Measurements from ENCODE around the gene KAT2A. TPM values are rescaled to one million over a fixed set of nuclear protein-coding genes. Genes with fewer than 3 reads are reported as not detected.

KAT2A gene
- total RNA-seq, 1 experiment from 2014 or later = 44.8 TPM

DNA sequence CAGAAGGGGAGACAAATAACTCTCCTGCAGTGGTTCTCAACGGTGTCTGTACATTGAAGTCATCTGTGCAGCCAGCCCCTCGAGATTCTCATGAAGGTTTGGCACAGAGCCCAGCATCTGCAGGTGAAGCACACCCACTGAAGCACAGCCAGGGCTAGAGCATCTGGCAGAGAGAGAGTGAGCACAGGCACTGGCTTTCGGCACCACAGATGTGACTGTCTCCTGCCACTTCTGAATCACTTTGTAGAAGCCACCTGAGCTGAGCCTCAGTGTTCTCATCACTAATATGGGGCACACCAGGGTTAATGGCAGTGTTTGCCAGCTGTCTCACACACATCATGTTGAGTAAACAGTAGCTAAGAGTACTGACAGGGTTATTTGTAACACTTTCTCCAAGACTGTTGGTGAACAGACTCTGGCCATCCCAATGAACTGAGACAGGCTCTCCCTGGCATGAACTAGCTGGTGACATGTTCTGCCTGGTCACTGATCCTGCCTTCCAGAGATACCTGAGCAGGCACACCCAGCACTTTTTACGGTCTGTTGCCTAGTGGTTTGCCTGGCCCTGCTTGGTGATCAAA lies 12.4 kb upstream of the KAT2A start (continued):
- TF ChIP-seq E2F5 (CRISPR knock-in tag; IDR thresholded peaks at IDR 0.05) (no peak), ZNF121 (CRISPR knock-in tag; IDR thresholded peaks at IDR 0.05) (no peak)

DNA sequence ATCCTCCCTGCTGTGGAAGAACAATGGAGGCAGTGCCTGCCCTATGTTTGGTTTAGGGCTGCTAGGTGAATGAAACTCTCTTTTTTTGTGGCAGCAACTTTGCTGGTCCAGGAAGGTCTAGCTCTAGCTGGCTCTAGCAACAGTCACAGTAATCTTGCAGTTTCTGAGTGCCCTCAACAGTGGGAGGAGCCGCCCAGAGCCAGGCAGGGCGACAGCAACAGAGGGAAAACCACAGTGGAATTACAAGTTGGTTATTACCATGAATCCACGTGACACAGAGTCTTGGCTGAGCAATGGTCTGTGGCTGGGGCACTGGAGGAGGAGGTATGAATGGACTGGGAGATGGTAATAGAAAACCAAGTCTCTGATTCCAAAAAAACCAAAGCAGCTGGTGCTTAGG lies 11.8 kb upstream of the KAT2A start:
- POLR2A ChIA-PET = no interaction called here
- H3K36me3 Mint-ChIP-seq = peaks cover 17% of the 10 kb centered on the region
- no peaks in the 10 kb centered on the region for H3K27me3 Mint-ChIP-seq (ENCODE audit: low read depth)
- no peak for DNase-seq (ENCODE audit: low spot score)
- H3K4me1 Mint-ChIP-seq = peaks cover 39% of the 10 kb centered on the region
- no peak overlapping the region for H3K4me3 Mint-ChIP-seq
- no peaks in the 10 kb centered on the region for H3K9me3 Mint-ChIP-seq
- no peak for ATAC-seq
- CTCF ChIA-PET = interaction anchor here (1.1 to 2.3 kb wide), 2 partner anchors 10 to 32 kb away, joined by 3 to 6 read pairs; partner anchors contain the start of gene HSPB9
- H3K27ac Mint-ChIP-seq = peak overlapping the region; percentile 62
- TF ChIP-seq ETV6 (CRISPR knock-in tag; IDR thresholded peaks at IDR 0.05) (no peak), ZNF423 (CRISPR knock-in tag; IDR thresholded peaks at IDR 0.05) (no peak), NFATC4 (CRISPR knock-in tag; IDR thresholded peaks at IDR 0.05) (no peak), FOXJ3 (CRISPR knock-in tag; IDR thresholded peaks at IDR 0.05; ENCODE audit: borderline replicate concordance) (no peak), TCF7 (CRISPR knock-in tag; IDR thresholded peaks at IDR 0.05; ENCODE audit: low read depth) (no peak), ZNF671 (CRISPR knock-in tag; IDR thresholded peaks at IDR 0.05) (no peak), NFYB (CRISPR knock-in tag; conservative IDR thresholded peaks at IDR 0.05; ENCODE audit: low read depth) (no peak), KAT7 (CRISPR knock-in tag; IDR thresholded peaks at IDR 0.05; ENCODE audit: borderline replicate concordance) (no peak), CREB1 (CRISPR knock-in tag; IDR thresholded peaks at IDR 0.05) (no peak), ZBTB21 (CRISPR knock-in tag; IDR thresholded peaks at IDR 0.05; ENCODE audit: borderline replicate concordance) (no peak), GRHL2 (CRISPR knock-in tag; IDR thresholded peaks at IDR 0.05; ENCODE audit: insufficient replicate concordance, severe bottlenecking) (no peak), CREM (CRISPR knock-in tag; IDR thresholded peaks at IDR 0.05) (no peak), ERG (CRISPR knock-in tag; IDR thresholded peaks at IDR 0.05) (no peak)
- TF ChIP-seq, protein P1, sequence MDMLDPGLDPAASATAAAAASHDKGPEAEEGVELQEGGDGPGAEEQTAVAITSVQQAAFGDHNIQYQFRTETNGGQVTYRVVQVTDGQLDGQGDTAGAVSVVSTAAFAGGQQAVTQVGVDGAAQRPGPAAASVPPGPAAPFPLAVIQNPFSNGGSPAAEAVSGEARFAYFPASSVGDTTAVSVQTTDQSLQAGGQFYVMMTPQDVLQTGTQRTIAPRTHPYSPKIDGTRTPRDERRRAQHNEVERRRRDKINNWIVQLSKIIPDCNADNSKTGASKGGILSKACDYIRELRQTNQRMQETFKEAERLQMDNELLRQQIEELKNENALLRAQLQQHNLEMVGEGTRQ (CRISPR knock-in tag; IDR thresholded peaks at IDR 0.05) = no peak

GRCh38 chr17:42131981-42132432 lies 10.8 kb upstream of the KAT2A start:
- no peak for TF ChIP-seq SP1 (CRISPR knock-in tag; conservative IDR thresholded peaks at IDR 0.05)
- TF ChIP-seq, protein P2, sequence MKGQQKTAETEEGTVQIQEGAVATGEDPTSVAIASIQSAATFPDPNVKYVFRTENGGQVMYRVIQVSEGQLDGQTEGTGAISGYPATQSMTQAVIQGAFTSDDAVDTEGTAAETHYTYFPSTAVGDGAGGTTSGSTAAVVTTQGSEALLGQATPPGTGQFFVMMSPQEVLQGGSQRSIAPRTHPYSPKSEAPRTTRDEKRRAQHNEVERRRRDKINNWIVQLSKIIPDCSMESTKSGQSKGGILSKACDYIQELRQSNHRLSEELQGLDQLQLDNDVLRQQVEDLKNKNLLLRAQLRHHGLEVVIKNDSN (CRISPR knock-in tag; IDR thresholded peaks at IDR 0.05) = no peak
- TF ChIP-seq, protein P3, sequence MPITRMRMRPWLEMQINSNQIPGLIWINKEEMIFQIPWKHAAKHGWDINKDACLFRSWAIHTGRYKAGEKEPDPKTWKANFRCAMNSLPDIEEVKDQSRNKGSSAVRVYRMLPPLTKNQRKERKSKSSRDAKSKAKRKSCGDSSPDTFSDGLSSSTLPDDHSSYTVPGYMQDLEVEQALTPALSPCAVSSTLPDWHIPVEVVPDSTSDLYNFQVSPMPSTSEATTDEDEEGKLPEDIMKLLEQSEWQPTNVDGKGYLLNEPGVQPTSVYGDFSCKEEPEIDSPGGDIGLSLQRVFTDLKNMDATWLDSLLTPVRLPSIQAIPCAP (CRISPR knock-in tag; IDR thresholded peaks at IDR 0.05) = no peak
- TF ChIP-seq ZNF219 (CRISPR knock-in tag; IDR thresholded peaks at IDR 0.05; ENCODE audit: borderline replicate concordance) = no peak
- TF ChIP-seq MYBL2 (CRISPR knock-in tag; IDR thresholded peaks at IDR 0.05) = no peak
- TF ChIP-seq ATF6 (CRISPR knock-in tag; IDR thresholded peaks at IDR 0.05) = no peak
- no peak for TF ChIP-seq TCF7 (CRISPR knock-in tag; IDR thresholded peaks at IDR 0.05; ENCODE audit: low read depth)
- TF ChIP-seq PRRX2 (CRISPR knock-in tag; IDR thresholded peaks at IDR 0.05) = no peak
- TF ChIP-seq, protein P4, sequence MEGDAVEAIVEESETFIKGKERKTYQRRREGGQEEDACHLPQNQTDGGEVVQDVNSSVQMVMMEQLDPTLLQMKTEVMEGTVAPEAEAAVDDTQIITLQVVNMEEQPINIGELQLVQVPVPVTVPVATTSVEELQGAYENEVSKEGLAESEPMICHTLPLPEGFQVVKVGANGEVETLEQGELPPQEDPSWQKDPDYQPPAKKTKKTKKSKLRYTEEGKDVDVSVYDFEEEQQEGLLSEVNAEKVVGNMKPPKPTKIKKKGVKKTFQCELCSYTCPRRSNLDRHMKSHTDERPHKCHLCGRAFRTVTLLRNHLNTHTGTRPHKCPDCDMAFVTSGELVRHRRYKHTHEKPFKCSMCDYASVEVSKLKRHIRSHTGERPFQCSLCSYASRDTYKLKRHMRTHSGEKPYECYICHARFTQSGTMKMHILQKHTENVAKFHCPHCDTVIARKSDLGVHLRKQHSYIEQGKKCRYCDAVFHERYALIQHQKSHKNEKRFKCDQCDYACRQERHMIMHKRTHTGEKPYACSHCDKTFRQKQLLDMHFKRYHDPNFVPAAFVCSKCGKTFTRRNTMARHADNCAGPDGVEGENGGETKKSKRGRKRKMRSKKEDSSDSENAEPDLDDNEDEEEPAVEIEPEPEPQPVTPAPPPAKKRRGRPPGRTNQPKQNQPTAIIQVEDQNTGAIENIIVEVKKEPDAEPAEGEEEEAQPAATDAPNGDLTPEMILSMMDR (IDR thresholded peaks at IDR 0.05) = no peak
- no peak for TF ChIP-seq RELA (CRISPR knock-in tag; IDR thresholded peaks at IDR 0.05; ENCODE audit: borderline replicate concordance)
- no peak for TF ChIP-seq GTF2I (CRISPR knock-in tag; conservative IDR thresholded peaks at IDR 0.05)
- TF ChIP-seq ZNF671 (CRISPR knock-in tag; IDR thresholded peaks at IDR 0.05) = no peak
- TF ChIP-seq CREM (CRISPR knock-in tag; IDR thresholded peaks at IDR 0.05) = no peak
- no peak for TF ChIP-seq ZNF121 (CRISPR knock-in tag; IDR thresholded peaks at IDR 0.05)
- ChIA-PET CTCF (interaction anchor here (0.7 to 1.2 kb wide), 3 partner anchors 31 to 386 kb away, joined by 3 to 4 read pairs (median 3); no protein-coding TSS in a partner anchor), POLR2A (interaction anchor here (0.5 kb wide), 1 partner anchor 1912 kb away, joined by 3 read pairs; no protein-coding TSS in a partner anchor)
- H3K4me3 Mint-ChIP-seq = no peak overlapping the region
- H3K27me3 Mint-ChIP-seq (ENCODE audit: low read depth) = no peaks in the 10 kb centered on the region
- no peak overlapping the region for H3K27ac Mint-ChIP-seq
- peaks cover 39% of the 10 kb centered on the region for H3K4me1 Mint-ChIP-seq
- DNase-seq (ENCODE audit: low spot score) (no peak), ATAC-seq (no peak)
- peaks cover 25% of the 10 kb centered on the region for H3K36me3 Mint-ChIP-seq
- H3K9me3 Mint-ChIP-seq = no peaks in the 10 kb centered on the region
